ENCODE measurements around the gene CGB3. TPM values are rescaled to one million over a fixed set of nuclear protein-coding genes. Genes with fewer than 3 reads are reported as not detected.

CGB3 gene
- total and polyA plus RNA-seq, 2 of the 4 experiments (the other 2 are of a cell fraction): not detected

- TF ChIP-seq CEBPB (IDR thresholded peaks at IDR 0.05; ENCODE audit: low read depth, low read length) (peak; percentile 97), MAZ (IDR thresholded peaks at IDR 0.05; ENCODE audit: borderline replicate concordance, low read depth, low read length) (peak; percentile 90; the same call in 1 of the 2 replicates), FOS (IDR thresholded peaks at IDR 0.05; ENCODE audit: low read depth, low read length) (no peak; the same call in 1 of the 2 replicates)
These were observed 30.7 kb downstream of the CGB3 start, which contains the start of the genes GYS1 and RUVBL2 (continued) for GRCh38 chr19:48993175-48994034.

Measured in IMR-90 (cell line).